ENCODE data around the gene GADD45A. TPM values are rescaled to one million over a fixed set of nuclear protein-coding genes. Genes with fewer than 3 reads are reported as not detected.
"Not testable (repeated sequence)": the region's sequence is repeated elsewhere in the genome, so short reads cannot be mapped to it uniquely, and the experiment has no call there.

Gene GADD45A
- total and polyA plus RNA-seq, 2 experiments from 2014 or later = 93.1 to 175 TPM

DNA sequence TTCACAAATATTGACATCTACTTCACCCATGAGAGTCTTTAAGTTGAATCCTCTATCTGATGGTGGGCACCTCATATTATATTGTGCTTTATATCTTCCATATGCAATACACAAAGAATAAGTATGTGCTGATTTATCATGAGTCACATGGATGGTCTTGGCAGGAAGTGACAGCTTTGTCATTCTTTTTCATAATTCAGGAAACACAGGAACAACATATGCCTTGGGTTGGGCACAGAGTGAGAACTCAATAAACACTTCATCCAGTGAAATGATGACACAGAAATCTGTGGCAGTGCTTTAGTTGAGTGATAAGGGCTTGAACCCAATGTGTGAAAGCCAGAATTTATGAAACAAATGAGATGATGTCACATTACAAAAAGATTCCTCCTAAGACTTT lies 41.2 kb downstream of the GADD45A start:
- Histone ChIP-seq H3K27me3 (no peaks in the 10 kb centered on the region), H3K9me3 (ENCODE audit: low read depth) (no peaks in the 10 kb centered on the region), H3K79me2 (peaks cover 13% of the 10 kb centered on the region), H3K27ac (no peak overlapping the region), H3K9me2 (replicated peaks; ENCODE audit: insufficient read depth) (no peaks in the 10 kb centered on the region), H4K20me1 (ENCODE audit: insufficient read depth, poor library complexity, severe bottlenecking) (no peaks in the 10 kb centered on the region), H3K36me3 (replicated peaks; ENCODE audit: insufficient read depth, low read depth) (no peaks in the 10 kb centered on the region), H2AFZ (no peak overlapping the region), H3K4me3 (no peak overlapping the region), H3K4me2 (no peak overlapping the region), H3K4me1 (ENCODE audit: insufficient read depth) (peaks cover 14% of the 10 kb centered on the region)
- TF ChIP-seq, protein P1, sequence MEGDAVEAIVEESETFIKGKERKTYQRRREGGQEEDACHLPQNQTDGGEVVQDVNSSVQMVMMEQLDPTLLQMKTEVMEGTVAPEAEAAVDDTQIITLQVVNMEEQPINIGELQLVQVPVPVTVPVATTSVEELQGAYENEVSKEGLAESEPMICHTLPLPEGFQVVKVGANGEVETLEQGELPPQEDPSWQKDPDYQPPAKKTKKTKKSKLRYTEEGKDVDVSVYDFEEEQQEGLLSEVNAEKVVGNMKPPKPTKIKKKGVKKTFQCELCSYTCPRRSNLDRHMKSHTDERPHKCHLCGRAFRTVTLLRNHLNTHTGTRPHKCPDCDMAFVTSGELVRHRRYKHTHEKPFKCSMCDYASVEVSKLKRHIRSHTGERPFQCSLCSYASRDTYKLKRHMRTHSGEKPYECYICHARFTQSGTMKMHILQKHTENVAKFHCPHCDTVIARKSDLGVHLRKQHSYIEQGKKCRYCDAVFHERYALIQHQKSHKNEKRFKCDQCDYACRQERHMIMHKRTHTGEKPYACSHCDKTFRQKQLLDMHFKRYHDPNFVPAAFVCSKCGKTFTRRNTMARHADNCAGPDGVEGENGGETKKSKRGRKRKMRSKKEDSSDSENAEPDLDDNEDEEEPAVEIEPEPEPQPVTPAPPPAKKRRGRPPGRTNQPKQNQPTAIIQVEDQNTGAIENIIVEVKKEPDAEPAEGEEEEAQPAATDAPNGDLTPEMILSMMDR (IDR thresholded peaks at IDR 0.05; ENCODE audit: poor library complexity) = no peak
- TF ChIP-seq EZH2 (IDR thresholded peaks at IDR 0.05; ENCODE audit: borderline replicate concordance) (no peak), EZH2phosphoT487 (IDR thresholded peaks at IDR 0.05; ENCODE audit: low read depth, severe bottlenecking, unreplicated experiment) (no peak)
- DNase-seq (ENCODE audit: low spot score) = no peak

DNA sequence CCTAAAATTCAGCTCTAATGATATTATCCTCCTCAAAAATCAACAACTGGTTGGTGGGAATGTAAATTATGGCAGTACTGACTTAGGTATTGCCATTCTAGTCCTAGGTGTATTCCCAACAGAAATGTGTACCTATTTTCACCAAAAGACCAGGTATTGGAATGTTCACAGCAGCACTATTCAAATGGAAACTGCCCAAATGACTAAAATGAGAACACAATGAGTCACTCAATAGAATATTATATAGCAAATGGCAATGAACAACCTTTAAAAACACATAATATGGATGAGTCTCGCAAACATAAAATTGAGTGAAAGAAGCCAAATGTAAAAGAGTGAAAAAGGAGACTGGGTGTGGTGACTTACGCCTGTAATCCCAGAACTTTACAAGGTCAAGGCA lies 44.9 kb downstream of the GADD45A start:
- H3K4me2 ChIP-seq = no peak overlapping the region
- no peaks in the 10 kb centered on the region for H3K9me3 ChIP-seq (ENCODE audit: low read depth)
- TF ChIP-seq, protein P1 (IDR thresholded peaks at IDR 0.05; ENCODE audit: poor library complexity) = no peak
- TF ChIP-seq EZH2phosphoT487 (IDR thresholded peaks at IDR 0.05; ENCODE audit: low read depth, severe bottlenecking, unreplicated experiment) (no peak), EZH2 (IDR thresholded peaks at IDR 0.05; ENCODE audit: borderline replicate concordance) (no peak)
- H4K20me1 ChIP-seq (ENCODE audit: insufficient read depth, poor library complexity, severe bottlenecking) = no peaks in the 10 kb centered on the region
- no peak overlapping the region for H2AFZ ChIP-seq
- H3K27me3 ChIP-seq = no peaks in the 10 kb centered on the region
- no peaks in the 10 kb centered on the region for H3K4me1 ChIP-seq (ENCODE audit: insufficient read depth)
- 92% methylated on average over 2 of the region's 2 CpGs for WGBS (ENCODE audit: low lambda C conversion rate, missing lambda C conversion rate)
- H3K79me2 ChIP-seq = peaks cover 12% of the 10 kb centered on the region
- no peaks in the 10 kb centered on the region for H3K36me3 ChIP-seq (replicated peaks; ENCODE audit: insufficient read depth, low read depth)
- no peak for DNase-seq (ENCODE audit: low spot score)
- H3K27ac ChIP-seq = no peak overlapping the region
- H3K4me3 ChIP-seq = no peak overlapping the region
- H3K9me2 ChIP-seq (replicated peaks; ENCODE audit: insufficient read depth) = no peaks in the 10 kb centered on the region

DNA sequence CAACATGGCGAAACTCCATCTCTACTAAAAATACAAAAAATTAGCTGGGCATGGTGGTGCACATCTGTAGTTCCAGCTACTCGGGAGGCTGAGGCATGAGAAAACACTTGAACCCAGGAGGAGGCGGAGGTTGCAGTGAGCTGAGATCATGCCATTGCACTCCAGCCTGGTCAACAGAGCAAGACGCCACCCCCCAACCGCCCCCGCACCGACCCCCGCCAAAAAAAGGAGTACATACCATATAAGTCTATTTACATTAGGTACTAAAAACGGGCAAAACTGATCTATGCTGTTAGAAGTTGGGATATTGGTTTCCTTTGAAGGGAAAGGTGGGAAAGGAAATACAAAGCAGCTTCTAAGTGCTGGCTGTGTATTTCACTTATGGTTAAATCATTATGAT lies 45.3 kb downstream of the GADD45A start:
- 87% methylated on average over 9 of the region's 9 CpGs for WGBS (ENCODE audit: low lambda C conversion rate, missing lambda C conversion rate)
- H3K4me3 ChIP-seq; H3K36me3 ChIP-seq (replicated peaks; ENCODE audit: insufficient read depth, low read depth); H2AFZ ChIP-seq; H3K9me2 ChIP-seq (replicated peaks; ENCODE audit: insufficient read depth); H3K27ac ChIP-seq; H3K4me1 ChIP-seq (ENCODE audit: insufficient read depth); H3K9me3 ChIP-seq (ENCODE audit: low read depth); DNase-seq (ENCODE audit: low spot score); H3K4me2 ChIP-seq; H3K27me3 ChIP-seq; H4K20me1 ChIP-seq (ENCODE audit: insufficient read depth, poor library complexity, severe bottlenecking): not testable (repeated sequence)
- H3K79me2 ChIP-seq = peaks cover 15% of the 10 kb centered on the region

DNA sequence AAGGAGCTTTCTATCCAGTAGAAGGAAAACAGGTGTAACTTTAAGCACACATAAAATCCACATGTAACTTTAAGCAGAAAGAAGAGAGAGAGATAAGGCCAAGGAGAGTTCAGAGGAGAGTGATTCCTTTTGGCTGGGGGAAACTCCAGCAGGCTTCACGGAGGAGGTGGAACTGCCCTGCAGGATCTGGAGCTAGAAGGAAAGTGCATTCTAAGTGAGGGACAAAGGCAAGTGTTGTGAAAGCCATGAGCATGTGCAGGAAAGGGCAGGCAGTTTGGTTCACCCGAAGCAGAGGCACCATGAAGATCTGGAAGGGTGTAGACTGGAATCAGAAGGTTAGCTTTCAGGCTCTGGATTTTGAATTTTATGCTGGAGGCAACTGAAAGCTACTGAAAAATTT lies 46.3 kb downstream of the GADD45A start:
- H3K9me2 ChIP-seq (replicated peaks; ENCODE audit: insufficient read depth) = no peaks in the 10 kb centered on the region
- no peaks in the 10 kb centered on the region for H3K36me3 ChIP-seq (replicated peaks; ENCODE audit: insufficient read depth, low read depth)
- H3K27me3 ChIP-seq = no peaks in the 10 kb centered on the region
- H3K4me1 ChIP-seq (ENCODE audit: insufficient read depth) = peaks cover 2% of the 10 kb centered on the region
- H4K20me1 ChIP-seq (ENCODE audit: insufficient read depth, poor library complexity, severe bottlenecking) = no peaks in the 10 kb centered on the region
- peaks cover 15% of the 10 kb centered on the region for H3K79me2 ChIP-seq
- no peak overlapping the region for H3K4me3 ChIP-seq
- TF ChIP-seq EZH2phosphoT487 (IDR thresholded peaks at IDR 0.05; ENCODE audit: low read depth, severe bottlenecking, unreplicated experiment) (no peak), EZH2 (IDR thresholded peaks at IDR 0.05; ENCODE audit: borderline replicate concordance) (no peak)
- TF ChIP-seq, protein P1 (IDR thresholded peaks at IDR 0.05; ENCODE audit: poor library complexity) = no peak
- H2AFZ ChIP-seq = no peak overlapping the region
- WGBS (ENCODE audit: low lambda C conversion rate, missing lambda C conversion rate) = 87% methylated on average over 2 of the region's 2 CpGs
- no peak overlapping the region for H3K4me2 ChIP-seq
- H3K27ac ChIP-seq = no peak overlapping the region
- DNase-seq (ENCODE audit: low spot score) = no peak
- H3K9me3 ChIP-seq (ENCODE audit: low read depth) = no peaks in the 10 kb centered on the region
